Dedifferentiated amniotic fluid mesenchymal stem cell (primary cell): ENCODE results near the gene KLHL8.

ENCODE experiments used
- DNase-seq: peaks from one replicate; pipeline ENCODE4 v3.0.0-alpha.2; 2016; ENCODE audit errors: extremely low spot score

KLHL8 gene

DNA sequence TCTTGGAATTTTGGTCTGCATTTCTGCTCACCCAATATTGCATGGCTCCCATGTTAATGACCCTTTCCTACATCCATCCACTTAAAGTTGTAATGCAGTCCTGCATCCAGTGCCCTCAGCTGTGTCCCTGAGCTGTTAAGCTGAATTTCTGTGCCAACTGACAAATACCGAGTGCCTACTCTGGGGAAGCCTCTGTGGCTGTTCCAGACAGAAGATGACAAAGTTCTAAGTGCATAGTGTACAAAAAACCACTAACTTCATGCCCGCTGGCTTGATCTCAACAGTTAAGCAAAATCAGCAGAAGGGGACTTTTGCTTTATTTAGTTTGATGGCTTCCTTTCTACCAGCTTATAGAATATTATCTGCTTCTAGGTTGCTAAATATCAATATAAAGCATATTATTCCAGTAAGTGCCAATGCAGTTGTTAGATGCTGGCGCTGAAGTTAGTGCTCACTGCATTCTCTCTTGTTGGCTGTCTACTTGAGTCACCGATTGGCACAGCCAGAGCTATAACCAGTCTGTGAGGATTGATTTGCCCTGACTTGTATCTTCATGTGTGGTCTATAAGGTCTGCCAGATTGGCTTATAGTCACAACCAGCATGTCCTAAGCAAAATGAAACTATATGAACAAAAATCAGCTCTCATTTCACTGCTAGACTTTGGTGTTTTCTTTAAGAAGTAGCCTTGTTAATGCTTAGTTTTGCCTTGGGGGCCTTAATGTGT is 98.9 kb downstream of the KLHL8 start:
- no peak for DNase-seq

DNA sequence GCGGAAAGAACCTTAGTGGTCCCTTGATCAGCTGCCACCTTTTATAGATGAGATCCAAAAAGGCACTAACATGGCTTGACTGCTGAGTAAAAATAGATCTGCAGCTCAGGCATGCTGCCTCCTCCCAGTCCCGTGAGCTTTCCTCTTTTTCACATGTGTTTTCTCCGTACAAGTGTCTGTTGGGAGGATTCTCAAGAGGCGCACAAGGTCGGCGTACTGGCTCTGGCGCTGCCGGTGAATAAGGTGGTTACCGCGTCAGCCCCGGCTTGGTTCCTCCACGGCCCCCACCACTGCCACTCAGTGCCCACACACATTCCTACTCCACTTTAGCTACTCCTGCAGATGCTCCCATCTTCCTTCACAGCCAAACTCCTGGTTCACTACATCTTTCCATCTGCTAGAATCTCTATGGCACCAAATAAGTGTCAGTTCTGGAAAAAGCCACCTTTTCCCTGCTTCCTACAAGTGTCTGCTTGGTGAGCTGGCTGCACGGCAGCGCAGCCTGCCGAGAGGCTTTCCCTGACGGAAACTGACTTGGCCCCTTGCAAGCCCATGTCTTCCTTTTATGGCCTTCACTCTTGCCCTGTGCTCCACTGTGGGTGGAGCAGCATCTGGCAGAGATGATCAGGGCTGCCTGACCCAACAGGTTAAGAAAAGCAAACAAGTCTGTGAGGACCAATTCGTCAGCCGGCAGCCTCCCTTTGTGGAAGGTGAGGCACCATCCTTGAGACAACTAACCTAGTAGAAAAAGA is 99.8 kb downstream of the KLHL8 start:
- DNase-seq, result no peak

DNA sequence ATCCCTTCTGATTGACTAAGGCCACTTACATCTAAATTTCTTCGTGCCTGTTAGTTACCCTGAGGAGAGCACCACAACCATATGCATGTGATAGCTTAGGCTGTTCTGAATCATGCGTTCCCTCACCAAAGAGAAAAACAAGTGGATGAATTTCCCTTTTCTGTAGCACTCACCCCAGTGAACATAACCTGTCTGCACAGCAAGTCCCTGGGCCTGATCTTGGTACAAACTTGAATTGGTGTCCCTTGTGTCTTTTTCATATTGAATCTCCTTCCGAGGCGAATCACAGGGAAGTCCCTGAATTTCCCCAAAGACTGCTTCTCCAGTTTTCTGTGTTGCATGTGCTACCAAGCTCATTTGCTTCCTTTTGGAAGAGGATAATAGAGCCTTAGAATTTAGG is 100.4 kb downstream of the KLHL8 start:
- DNase-seq, result no peak

DNA sequence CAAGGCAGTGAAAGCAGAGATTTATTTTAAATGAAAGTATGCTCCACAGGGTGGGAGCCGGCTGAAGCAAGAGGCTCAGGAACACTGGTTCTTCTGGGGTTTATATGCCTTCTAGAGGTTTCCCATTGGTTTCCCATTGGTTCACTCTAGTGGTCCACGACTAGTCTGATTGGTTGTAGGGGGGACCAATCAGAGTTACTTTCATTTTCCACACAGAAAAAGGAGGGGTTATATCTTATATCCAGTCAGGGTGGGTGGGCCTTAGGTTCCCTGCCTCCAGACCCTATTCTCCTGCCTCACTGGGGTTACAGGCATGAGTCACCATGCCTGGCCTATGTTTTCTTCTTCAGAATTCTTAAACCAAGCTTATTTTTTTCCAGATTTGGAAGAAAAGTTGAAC is 101.6 kb downstream of the KLHL8 start:
- no peak for DNase-seq

DNA sequence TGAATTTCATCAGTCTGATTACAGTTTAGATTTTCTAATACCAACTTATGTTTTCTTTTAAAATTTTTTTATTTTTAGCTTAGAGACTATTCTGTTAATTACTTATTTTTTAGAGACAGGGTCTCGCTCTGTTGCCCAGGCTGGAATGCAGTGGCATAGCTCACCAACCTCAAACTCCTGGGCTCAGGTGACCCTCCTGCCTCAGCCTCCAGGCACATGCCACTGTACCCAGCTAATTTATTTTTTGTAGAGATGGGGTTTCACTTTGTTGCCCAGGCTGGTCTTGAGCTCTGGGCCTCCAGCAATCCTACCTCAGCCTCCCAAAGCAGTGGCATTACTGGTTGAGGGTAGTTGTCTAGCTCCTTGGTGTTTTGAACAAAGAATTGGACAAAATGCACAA is 102.0 kb downstream of the KLHL8 start:
- DNase-seq, result no peak

DNA sequence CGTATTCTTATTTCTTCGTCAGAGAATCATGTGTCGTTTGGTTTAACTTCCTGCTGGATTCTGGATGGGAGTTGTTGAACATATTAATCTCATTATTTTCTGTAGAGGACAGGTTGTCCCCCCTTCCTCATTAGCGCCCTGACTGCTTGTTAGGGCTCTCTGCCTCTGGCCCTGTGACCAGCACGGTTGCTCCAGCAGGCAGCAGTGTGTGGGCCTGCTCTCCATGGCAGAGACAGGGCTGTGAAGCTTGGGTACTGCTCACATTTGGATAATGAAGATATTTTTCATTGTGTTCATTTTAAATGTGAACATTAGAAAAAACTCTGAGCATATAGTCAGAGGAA is 102.7 kb downstream of the KLHL8 start:
- DNase-seq, result no peak

DNA sequence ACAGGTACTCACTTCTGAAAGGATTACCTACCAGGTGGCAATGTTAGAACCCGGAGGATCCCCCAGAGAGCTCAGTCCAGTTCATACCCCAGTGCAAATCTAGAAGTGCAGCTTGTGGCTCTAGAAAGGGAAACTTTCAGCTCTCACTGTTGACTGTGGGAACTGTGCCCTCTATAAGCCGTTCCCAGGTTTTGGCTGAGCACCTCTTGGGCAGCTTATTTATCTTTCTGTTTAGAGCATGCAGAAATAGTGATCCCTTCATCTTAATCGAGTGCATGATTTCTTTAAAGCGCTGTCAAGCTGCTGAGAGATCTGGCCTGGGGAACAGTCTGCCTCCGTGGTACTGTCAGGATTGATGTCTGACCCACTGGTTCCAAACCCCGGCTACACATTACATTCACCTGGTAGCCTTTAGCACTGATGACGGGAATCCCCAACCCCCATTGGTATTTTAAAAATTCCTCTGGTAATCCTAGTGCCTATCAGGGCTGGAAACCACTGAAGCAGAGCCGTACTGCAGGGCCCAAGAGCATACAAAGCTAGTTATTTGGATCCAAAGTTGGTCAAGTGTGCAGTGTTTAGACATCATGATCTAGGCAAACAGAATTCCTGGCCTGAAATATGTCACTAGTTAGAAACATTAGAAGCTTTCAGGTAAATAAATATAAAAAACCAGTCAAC is 103.2 kb downstream of the KLHL8 start:
- no peak for DNase-seq

DNA sequence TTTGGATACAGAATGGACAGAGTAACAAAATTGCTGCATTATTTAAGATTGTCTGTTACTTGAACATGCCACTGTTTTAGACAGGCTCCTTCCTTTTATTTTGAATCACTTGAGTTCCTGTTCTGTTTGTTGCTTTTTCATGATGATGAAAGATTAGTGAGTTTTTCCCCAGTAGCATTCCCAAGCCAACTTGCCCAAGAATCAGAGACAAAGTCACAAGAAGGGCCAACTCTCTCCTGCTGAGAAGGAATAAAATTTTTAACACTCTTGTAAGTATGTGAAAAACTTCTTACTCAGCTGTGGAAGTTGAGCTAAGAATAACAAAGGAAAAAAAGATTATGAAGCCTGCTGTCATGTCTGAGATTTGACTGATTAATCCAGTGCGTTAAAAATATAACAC is 104.2 kb downstream of the KLHL8 start:
- no peak for DNase-seq

DNA sequence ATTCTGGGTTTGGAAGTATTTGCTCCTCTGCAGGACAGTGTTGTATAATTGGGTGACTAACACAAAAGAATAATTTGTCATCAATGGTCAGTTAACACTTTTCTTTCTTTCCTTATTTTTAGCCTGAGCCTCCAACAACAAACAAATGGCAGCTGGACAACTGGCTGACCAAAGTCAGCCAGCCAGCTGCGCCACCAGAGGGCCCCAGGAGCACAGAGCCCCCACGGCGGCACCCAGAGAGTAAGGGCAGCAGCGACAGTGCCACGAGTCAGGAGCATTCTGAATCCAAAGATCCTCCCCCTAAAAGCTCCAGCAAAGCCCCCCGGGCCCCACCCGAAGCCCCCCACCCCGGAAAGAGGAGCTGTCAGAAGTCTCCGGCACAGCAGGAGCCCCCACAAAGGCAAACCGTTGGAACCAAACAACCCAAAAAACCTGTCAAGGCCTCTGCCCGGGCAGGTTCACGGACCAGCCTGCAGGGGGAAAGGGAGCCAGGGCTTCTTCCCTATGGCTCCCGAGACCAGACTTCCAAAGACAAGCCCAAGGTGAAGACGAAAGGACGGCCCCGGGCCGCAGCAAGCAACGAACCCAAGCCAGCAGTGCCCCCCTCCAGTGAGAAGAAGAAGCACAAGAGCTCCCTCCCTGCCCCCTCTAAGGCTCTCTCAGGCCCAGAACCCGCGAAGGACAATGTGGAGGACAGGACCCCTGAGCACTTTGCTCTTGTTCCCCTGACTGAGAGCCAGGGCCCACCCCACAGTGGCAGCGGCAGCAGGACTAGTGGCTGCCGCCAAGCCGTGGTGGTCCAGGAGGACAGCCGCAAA is 106.0 kb downstream of the KLHL8 start:
- no peak for DNase-seq

DNA sequence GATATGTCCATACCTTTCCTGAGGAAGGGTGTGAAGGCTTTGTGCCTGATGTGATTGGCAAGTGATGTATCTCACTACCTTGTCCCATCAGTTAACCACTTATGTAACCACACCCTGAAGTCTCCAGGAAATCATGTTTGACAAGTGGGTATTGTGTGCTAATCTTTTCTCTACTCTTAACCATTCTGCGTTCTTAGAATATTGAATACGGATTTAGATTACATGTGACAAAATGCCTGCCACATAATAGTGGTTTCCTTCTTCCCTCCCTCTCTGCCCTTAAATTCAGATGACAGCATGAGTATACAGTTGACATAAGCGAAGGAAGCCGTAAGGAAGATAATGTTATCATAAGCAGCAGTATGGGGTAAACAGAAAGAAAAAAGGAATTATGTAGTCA is 108.4 kb downstream of the KLHL8 start:
- no peak for DNase-seq
